Transverse colon (tissue), 4 donors: Measurements from ENCODE around the gene CAMK2D. TPM values are rescaled to one million over a fixed set of nuclear protein-coding genes. Genes with fewer than 3 reads are reported as not detected.

Experiments
- DNase-seq: peaks from one replicate; pipeline ENCODE4 v3.0.0-alpha.2; 2019
- H3K27ac ChIP-seq, 4 donors: fragments of 200-600 bp; sonication (generic); 2 replicates each; pipeline ENCODE4 v1.5.1; 2016 to 2018; ENCODE audit warnings: inconsistent platforms in 4 of 4
- H3K27me3 ChIP-seq: fragments of 200-600 bp; sonication (generic); 2 replicates; pipeline ENCODE4 v1.5.1; 2017; ENCODE audit warnings: inconsistent platforms
- H3K36me3 ChIP-seq, 4 donors: fragments of 200-600 bp; sonication (generic); 2 replicates each; pipeline ENCODE4 v1.5.1; 2017 to 2019; ENCODE audit warnings: inconsistent platforms in 4 of 4
- H3K4me1 ChIP-seq, 4 donors: fragments of 200-600 bp; sonication (generic); 2 replicates each; pipeline ENCODE4 v1.5.1; 2017 to 2020; ENCODE audit warnings: inconsistent platforms in 4 of 4
- H3K4me3 ChIP-seq, 4 donors: fragments of 200-600 bp; sonication (generic); 1 replicate in 1 of 4; 2 replicates in 3 of 4; pipeline versions ENCODE4 v1.5.1 to v1.6.1; 2017 to 2019; ENCODE audit warnings: inconsistent platforms in 4 of 4
- H3K9me3 ChIP-seq, 2 donors: fragments of 200-600 bp; sonication (generic); 2 replicates each; pipeline ENCODE4 v1.5.1; 2017 to 2019; ENCODE audit warnings: inconsistent platforms in 2 of 2
- CTCF ChIP-seq, 5 experiments: fragments of 200-600 bp in 3 of 5; fragments of 450-650 bp in 2 of 5; sonication (generic) in 3 of 5; IDR thresholded peaks; 1 replicate in 2 of 5; 2 replicates in 3 of 5; pipeline ENCODE4 v1.5.1; 2016 to 2017; ENCODE audit warnings: antibody characterized with exemption in 5 of 5, inconsistent platforms in 3 of 5, mild to moderate bottlenecking in 2 of 5, moderate library complexity in 1 of 5
- EP300 ChIP-seq: sonication (generic); formaldehyde crosslinking; IDR thresholded peaks from one replicate; pipeline ENCODE4 v1.6.1; 2017; ENCODE audit warnings: antibody characterized with exemption, low read depth
- POLR2A ChIP-seq: fragments of 450-650 bp; IDR thresholded peaks from one replicate; pipeline ENCODE4 v1.6.1; 2016; ENCODE audit warnings: antibody characterized with exemption, mild to moderate bottlenecking, moderate library complexity
- POLR2AphosphoS5 ChIP-seq, 3 donors: sonication (generic); formaldehyde crosslinking; IDR thresholded peaks; one replicate each; pipeline ENCODE4 v1.6.1; 2016; ENCODE audit warnings: antibody characterized with exemption in 3 of 3
- WGBS, 2 donors: methylation state at CpG; one replicate each; pipeline ENCODE4 v1.1.5; 2018; ENCODE audit warnings: low coverage in 1 of 2; 5-methylcytosine and 5-hydroxymethylcytosine counted together
- in situ Hi-C, 4 donors: fragments of 200-750 bp; cut with MboI; loops; one replicate each; pipeline versions ENCODE4 v1.15.0 to v1.15.1; 2017; ENCODE audit warnings: low sequenced_read_pairs in 3 of 4, low pct_ligation_motif_present in 1 of 4, low pct_unique_long_range_greater_than_20kb in 1 of 4
- intact Hi-C: fragments of 100-400 bp; cut with DNase I; formaldehyde crosslinking; loops from one replicate; pipeline ENCODE4 v1.15.1; 2023; ENCODE audit warnings: low total_unique reads
- total RNA-seq, 4 donors: library from RNA; depleted of rRNA; stranded (reverse); fragments of >200 nt; gene quantifications; one replicate each; pipeline ENCODE4 v1.1.0, GENCODE V29; 2016

CAMK2D gene
- total RNA-seq, 4 donors from 2014 or later, result 54.5 to 107 (median 84.7) TPM

- intact Hi-C loops (no loop called here), in situ Hi-C loops (no loop called here)
- Histone ChIP-seq H3K27me3 (no peaks in the 10 kb centered on the region), H3K9me3 (no peaks in the 10 kb centered on the region), H3K4me1 (peaks cover 0 to 8% (median 0%) of the 10 kb centered on the region in 4 donors), H3K4me3 (no peak overlapping the region), H3K27ac (no peak overlapping the region), H3K36me3 (peaks cover 0 to 21% (median 3%) of the 10 kb centered on the region in 4 donors)
- no peak for DNase-seq
- 88% methylated on average over 2 of the region's 2 CpGs for WGBS, 2 donors
- TF ChIP-seq EP300, result no peak
These were observed 306.5 kb downstream of the CAMK2D start for GRCh38 chr4:113455061-113455460.

GRCh38 chr4:113452868-113453620, 308.5 kb downstream of the CAMK2D start:
- no peak for DNase-seq
- H3K9me3 ChIP-seq, result no peaks in the 10 kb centered on the region
- 56 to 86% methylated on average over 2 to 4 of the region's 4 CpGs for WGBS, 2 donors
- H3K27me3 ChIP-seq, result no peaks in the 10 kb centered on the region
- no peak overlapping the region for H3K4me3 ChIP-seq
- in situ Hi-C loops (no loop called here), intact Hi-C loops (no loop called here)
- peaks cover 0 to 6% (median 3%) of the 10 kb centered on the region in 4 donors for H3K36me3 ChIP-seq
- H3K4me1 ChIP-seq, result peaks cover 0 to 14% (median under 1%) of the 10 kb centered on the region in 4 donors
- peak overlapping the region; percentile 7 to 57 (median 40) for H3K27ac ChIP-seq
- no peak for TF ChIP-seq CTCF (IDR thresholded peaks at IDR 0.05)
- TF ChIP-seq EP300, result no peak
- TF ChIP-seq POLR2A, result no peak
- no peak for TF ChIP-seq POLR2AphosphoS5 (IDR thresholded peaks at IDR 0.05)

- Histone ChIP-seq H3K9me3 (no peaks in the 10 kb centered on the region), H3K4me3 (no peak overlapping the region), H3K27ac (peak overlapping the region in 2 of 4 donors; percentile 3 to 57), H3K36me3 (peaks cover 0 to 6% (median 3%) of the 10 kb centered on the region in 4 donors), H3K4me1 (peaks cover 0 to 22% (median 5%) of the 10 kb centered on the region in 4 donors), H3K27me3 (no peaks in the 10 kb centered on the region)
- whole genome bisulfite sequencing, 2 donors, result 88% methylated on average over 1 of the region's 1 CpG; no CpG with 5 or more reads in 1 of the 2 donors
- in situ Hi-C loops (no loop called here), intact Hi-C loops (no loop called here)
- TF ChIP-seq CTCF (IDR thresholded peaks at IDR 0.05) (no peak), EP300 (no peak), POLR2A (no peak)
- DNase-seq, result no peak
These were observed 309.4 kb downstream of the CAMK2D start for GRCh38 chr4:113452152-113452551.

- H3K9me3 ChIP-seq, result no peaks in the 10 kb centered on the region
- intact Hi-C loops (no loop called here), in situ Hi-C loops (no loop called here)
- 88 to 90% methylated on average over 4 to 5 of the region's 5 CpGs for WGBS, 2 donors
- TF ChIP-seq CTCF (IDR thresholded peaks at IDR 0.05), result no peak
- no peak for TF ChIP-seq EP300
- no peak for TF ChIP-seq POLR2AphosphoS5 (IDR thresholded peaks at IDR 0.05)
- TF ChIP-seq POLR2A, result no peak
- H3K36me3 ChIP-seq, result no peaks in the 10 kb centered on the region
- no peak for DNase-seq
- H3K27me3 ChIP-seq, result no peaks in the 10 kb centered on the region
- peaks cover 0 to 26% (median 6%) of the 10 kb centered on the region in 4 donors for H3K4me1 ChIP-seq
- H3K4me3 ChIP-seq, result no peak overlapping the region
- H3K27ac ChIP-seq, result peak overlapping the region in 3 of 4 donors; percentile 1 to 70 (median 63)
These were observed 311.1 kb downstream of the CAMK2D start for GRCh38 chr4:113450295-113451080.
